PC-3 (cell line): ENCODE measurements around the gene WDPCP. TPM values are rescaled to one million over a fixed set of nuclear protein-coding genes. Genes with fewer than 3 reads are reported as not detected.

ENCODE experiments used
- ATAC-seq: fragments of 200-7000 bp; cut with Tn5 transposase; 2 replicates; pipeline ENCODE4 v1.9.1; 2020; ENCODE audit warnings: mild to moderate bottlenecking, moderate library complexity
- BruUV-seq: library from RNA; stranded (reverse); fragments of 400-500 nt; replicated peaks from 2 replicates; lab custom pipeline; 2021; lab: Mats Ljungman, UMichigan
- CTCF ChIA-PET: fragments of 300-600 bp; sonication (Branson Sonifier 250); formaldehyde crosslinking; loops from one replicate; lab custom pipeline; 2022; ENCODE audit warnings: antibody characterized with exemption; lab: Charles Lee
- POLR2A ChIA-PET: fragments of 300-600 bp; sonication (Branson Sonifier 250); formaldehyde crosslinking; loops from one replicate; lab custom pipeline; 2022; ENCODE audit warnings: antibody characterized with exemption; ENCODE audit not compliant: unreplicated experiment; lab: Charles Lee
- DNase-seq: peaks from one replicate; pipeline ENCODE4 v3.0.0-alpha.2; 2015
- H2AFZ ChIP-seq: fragments of 300-600 bp; sonication (generic); 2 replicates; pipeline ENCODE4 v1.6.0; 2016; ENCODE audit warnings: antibody characterized with exemption, low read length
- H3F3A ChIP-seq: fragments of 300-600 bp; sonication (generic); one replicate; pipeline ENCODE4 v1.6.0; 2017; ENCODE audit warnings: antibody characterized with exemption, low read length, control low read depth, mild to moderate bottlenecking; ENCODE audit not compliant: unreplicated experiment
- H3K27ac ChIP-seq: fragments of 300-600 bp; sonication (generic); 2 replicates; pipeline ENCODE4 v1.5.1; 2016; ENCODE audit warnings: mild to moderate bottlenecking, low read length
- H3K27me3 ChIP-seq: fragments of 300-600 bp; sonication (generic); 2 replicates; pipeline ENCODE4 v1.6.1; 2016; ENCODE audit warnings: low read length, mixed read lengths
- H3K36me3 ChIP-seq: fragments of 300-600 bp; sonication (generic); 2 replicates; pipeline ENCODE4 v1.6.1; 2016; ENCODE audit warnings: low read depth, mixed run types, low read length, mixed read lengths
- H3K4me1 ChIP-seq: fragments of 300-600 bp; sonication (generic); 2 replicates; pipeline ENCODE4 v1.5.1; 2016; ENCODE audit warnings: low read length; ENCODE audit not compliant: insufficient read depth
- H3K4me2 ChIP-seq: fragments of 300-600 bp; sonication (generic); 2 replicates; pipeline ENCODE4 v1.6.0; 2016; ENCODE audit warnings: low read length
- H3K4me3 ChIP-seq: fragments of 300-600 bp; sonication (generic); 2 replicates; pipeline ENCODE4 v1.5.1; 2016; ENCODE audit warnings: mild to moderate bottlenecking, low read length, mixed read lengths
- H3K79me2 ChIP-seq: fragments of 300-600 bp; sonication (generic); 2 replicates; pipeline ENCODE4 v1.6.1; 2017; ENCODE audit warnings: low read length, mixed read lengths
- H3K9ac ChIP-seq: fragments of 300-600 bp; sonication (generic); 2 replicates; pipeline ENCODE4 v1.6.0; 2016; ENCODE audit warnings: mild to moderate bottlenecking, low read length
- H3K9me2 ChIP-seq: fragments of 300-600 bp; sonication (generic); replicated peaks from 2 replicates; pipeline ENCODE4 v1.6.1; 2016; ENCODE audit warnings: mixed run types, low read length, mixed read lengths
- H3K9me3 ChIP-seq: fragments of 300-600 bp; sonication (generic); 2 replicates; pipeline ENCODE4 v1.6.1; 2016; ENCODE audit warnings: low read length, mixed read lengths
- H4K20me1 ChIP-seq: fragments of 300-600 bp; sonication (generic); 2 replicates; pipeline ENCODE4 v1.6.1; 2016; ENCODE audit warnings: low read length, mixed read lengths
- EZH2 ChIP-seq: fragments of 300-600 bp; sonication (generic); IDR thresholded peaks from one replicate; pipeline ENCODE4 v1.6.1; 2017; ENCODE audit warnings: antibody characterized with exemption, mild to moderate bottlenecking, low read length; ENCODE audit not compliant: unreplicated experiment
- EZH2phosphoT487 ChIP-seq: fragments of 300-600 bp; sonication (generic); IDR thresholded peaks from 2 replicates; pipeline ENCODE4 v1.6.1; 2018; ENCODE audit warnings: mild to moderate bottlenecking, antibody characterized with exemption, low read length, borderline replicate concordance
- intact Hi-C: fragments of 100-400 bp; cut with micrococcal nuclease; formaldehyde crosslinking; loops from 2 replicates; pipeline ENCODE4 v1.9.0; 2023
- total RNA-seq: library from RNA; depleted of rRNA; stranded (reverse); fragments of >200 nt; gene quantifications from 2 replicates; pipeline ENCODE4 v1.2.3, GENCODE V29; 2014
- TF ChIP-seq, protein P1 (sequence below): fragments of 300-600 bp; sonication (generic); conservative IDR thresholded peaks from 2 replicates; pipeline ENCODE4 v1.5.1; 2017; ENCODE audit warnings: antibody characterized with exemption, low read depth, mild to moderate bottlenecking, low read length

The WDPCP gene
- total RNA-seq, 1 experiment from 2014 or later: 4.0 TPM

DNA sequence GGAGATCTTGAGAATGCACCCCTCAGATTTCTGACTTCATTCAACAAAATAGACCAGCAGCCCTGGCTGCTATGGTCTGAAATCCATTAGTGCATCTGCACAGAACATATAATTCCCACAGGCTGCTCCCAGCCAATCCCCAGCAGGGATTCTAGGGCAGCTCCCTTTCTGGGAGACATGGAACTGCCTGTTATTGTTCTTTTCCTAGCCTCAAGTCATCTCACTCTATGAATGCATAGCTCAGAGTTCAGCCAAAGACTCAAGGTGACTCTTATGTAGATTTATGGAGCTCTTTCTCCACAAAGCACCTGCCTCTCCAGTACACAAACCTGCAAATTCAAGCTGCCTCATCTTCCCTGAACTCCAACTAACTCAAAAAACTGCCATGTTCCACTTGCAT, 241.9 kb downstream of the WDPCP start:
- BruUV-seq: no TSS peak
- TF ChIP-seq, protein P1, sequence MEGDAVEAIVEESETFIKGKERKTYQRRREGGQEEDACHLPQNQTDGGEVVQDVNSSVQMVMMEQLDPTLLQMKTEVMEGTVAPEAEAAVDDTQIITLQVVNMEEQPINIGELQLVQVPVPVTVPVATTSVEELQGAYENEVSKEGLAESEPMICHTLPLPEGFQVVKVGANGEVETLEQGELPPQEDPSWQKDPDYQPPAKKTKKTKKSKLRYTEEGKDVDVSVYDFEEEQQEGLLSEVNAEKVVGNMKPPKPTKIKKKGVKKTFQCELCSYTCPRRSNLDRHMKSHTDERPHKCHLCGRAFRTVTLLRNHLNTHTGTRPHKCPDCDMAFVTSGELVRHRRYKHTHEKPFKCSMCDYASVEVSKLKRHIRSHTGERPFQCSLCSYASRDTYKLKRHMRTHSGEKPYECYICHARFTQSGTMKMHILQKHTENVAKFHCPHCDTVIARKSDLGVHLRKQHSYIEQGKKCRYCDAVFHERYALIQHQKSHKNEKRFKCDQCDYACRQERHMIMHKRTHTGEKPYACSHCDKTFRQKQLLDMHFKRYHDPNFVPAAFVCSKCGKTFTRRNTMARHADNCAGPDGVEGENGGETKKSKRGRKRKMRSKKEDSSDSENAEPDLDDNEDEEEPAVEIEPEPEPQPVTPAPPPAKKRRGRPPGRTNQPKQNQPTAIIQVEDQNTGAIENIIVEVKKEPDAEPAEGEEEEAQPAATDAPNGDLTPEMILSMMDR: no peak
- TF ChIP-seq EZH2phosphoT487 (no peak), EZH2 (no peak)
- no peak for ATAC-seq
- CTCF ChIA-PET: no interaction called here
- no peak for DNase-seq
- no peak overlapping the region for H3K4me2 ChIP-seq
- no peaks in the 10 kb centered on the region for H3K27me3 ChIP-seq
- POLR2A ChIA-PET: no interaction called here
- H3K4me3 ChIP-seq: no peak overlapping the region
- H3F3A ChIP-seq: no peaks in the 10 kb centered on the region
- H3K9ac ChIP-seq: no peak overlapping the region
- no peaks in the 10 kb centered on the region for H3K9me2 ChIP-seq
- H3K36me3 ChIP-seq: no peaks in the 10 kb centered on the region; the same call in 1 of the 2 replicates
- H3K79me2 ChIP-seq: no peaks in the 10 kb centered on the region
- H3K27ac ChIP-seq: no peak overlapping the region
- intact Hi-C loops: no loop called here
- H4K20me1 ChIP-seq: no peaks in the 10 kb centered on the region
- H3K9me3 ChIP-seq: peaks cover 7% of the 10 kb centered on the region; the same call in 1 of the 2 replicates
- H2AFZ ChIP-seq: no peak overlapping the region
- H3K4me1 ChIP-seq: no peaks in the 10 kb centered on the region

DNA sequence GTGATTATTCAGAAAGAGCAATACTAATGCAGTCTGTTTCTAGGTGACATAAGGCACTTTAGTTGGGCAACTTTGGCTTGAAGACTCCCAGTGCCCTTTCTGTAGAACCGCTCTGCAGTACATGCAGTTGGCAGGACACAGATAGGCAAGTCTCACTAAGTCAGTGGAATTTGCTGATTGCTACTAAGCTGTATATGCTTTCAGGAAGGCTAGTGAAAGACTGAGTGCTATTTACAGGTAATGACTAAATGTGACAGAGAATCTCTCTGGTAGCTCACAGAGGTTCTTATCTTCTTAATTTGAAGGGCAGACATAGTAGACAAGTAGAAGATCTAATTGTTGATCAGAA, 243.0 kb downstream of the WDPCP start:
- H3K27me3 ChIP-seq: no peaks in the 10 kb centered on the region
- no peaks in the 10 kb centered on the region for H3F3A ChIP-seq
- no peak overlapping the region for H3K4me3 ChIP-seq
- no peak overlapping the region for H3K9ac ChIP-seq
- H3K79me2 ChIP-seq: no peaks in the 10 kb centered on the region
- DNase-seq (no peak), ATAC-seq (no peak)
- H3K36me3 ChIP-seq: no peaks in the 10 kb centered on the region; the same call in 1 of the 2 replicates
- no peaks in the 10 kb centered on the region for H3K9me2 ChIP-seq
- peaks cover 7% of the 10 kb centered on the region; the same call in 1 of the 2 replicates for H3K9me3 ChIP-seq
- no peaks in the 10 kb centered on the region for H3K4me1 ChIP-seq
- ChIA-PET CTCF (no interaction called here), POLR2A (no interaction called here)
- no peak overlapping the region for H3K27ac ChIP-seq
- TF ChIP-seq, protein P1: no peak
- TF ChIP-seq EZH2phosphoT487 (no peak), EZH2 (no peak)
- no peak overlapping the region for H2AFZ ChIP-seq
- no peaks in the 10 kb centered on the region for H4K20me1 ChIP-seq
- intact Hi-C loops: no loop called here
- BruUV-seq: no TSS peak
- no peak overlapping the region for H3K4me2 ChIP-seq

DNA sequence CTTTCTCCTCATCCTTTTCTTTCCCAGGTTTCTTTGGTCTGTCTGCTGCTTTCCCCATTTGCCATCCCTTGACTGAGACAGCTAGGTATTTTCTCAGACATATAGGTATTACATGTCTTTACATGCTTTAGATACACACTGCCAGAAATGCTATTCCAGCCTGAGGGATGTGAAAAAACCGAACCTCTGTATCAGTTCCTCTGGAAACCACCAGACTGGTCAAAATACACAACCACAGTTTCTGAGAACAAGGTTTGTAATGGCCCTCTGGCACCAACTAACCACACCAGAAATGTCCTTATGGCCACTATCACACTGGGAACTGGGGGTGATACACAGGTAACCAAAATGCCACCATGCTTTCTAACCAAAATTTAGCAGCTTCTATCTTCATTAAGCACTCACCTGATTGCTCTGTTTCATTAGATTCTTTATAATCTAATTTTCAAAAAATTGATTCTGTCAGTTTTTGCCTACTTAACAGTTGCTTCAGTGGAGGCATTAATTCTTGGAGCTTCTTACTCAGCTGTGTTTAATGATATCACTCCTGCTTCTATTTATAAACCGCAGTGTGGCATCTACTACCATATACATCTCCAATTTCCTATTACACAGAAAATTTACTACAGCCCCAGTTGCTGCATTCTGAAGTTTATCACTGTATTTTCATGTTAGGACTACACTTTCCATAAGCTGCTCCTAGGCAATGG, 243.5 kb downstream of the WDPCP start:
- ChIA-PET CTCF (no interaction called here), POLR2A (no interaction called here)
- Histone ChIP-seq H3K9ac (no peak overlapping the region), H3K27me3 (no peaks in the 10 kb centered on the region), H3K27ac (no peak overlapping the region), H3K4me1 (no peaks in the 10 kb centered on the region), H3K79me2 (no peaks in the 10 kb centered on the region), H3K4me3 (no peak overlapping the region), H3K36me3 (no peaks in the 10 kb centered on the region; the same call in 1 of the 2 replicates), H3K9me2 (no peaks in the 10 kb centered on the region), H3K9me3 (peaks cover 7% of the 10 kb centered on the region; the same call in 1 of the 2 replicates), H4K20me1 (no peaks in the 10 kb centered on the region), H3F3A (no peaks in the 10 kb centered on the region), H2AFZ (no peak overlapping the region), H3K4me2 (no peak overlapping the region)
- DNase-seq (no peak), ATAC-seq (no peak)
- no TSS peak for BruUV-seq
- TF ChIP-seq, protein P1: no peak
- no peak for TF ChIP-seq EZH2phosphoT487
- TF ChIP-seq EZH2: no peak
- intact Hi-C loops: no loop called here
